WTC11 (cell line): ENCODE measurements around the gene FBXL7. TPM values are rescaled to one million over a fixed set of nuclear protein-coding genes. Genes with fewer than 3 reads are reported as not detected.

Source experiments
- ATAC-seq: fragments of 200-7000 bp; cut with Tn5 transposase; 2 replicates; pipeline ENCODE4 v1.10.0; 2021; ENCODE audit warnings: mild to moderate bottlenecking, moderate library complexity
- CTCF ChIA-PET: fragments of 300-600 bp; sonication (Branson Sonifier 250); formaldehyde crosslinking; loops from one replicate; lab custom pipeline; 2021; ENCODE audit warnings: antibody characterized with exemption; lab: Charles Lee
- POLR2A ChIA-PET: fragments of 350-600 bp; sonication (Branson Sonifier 250); formaldehyde crosslinking; loops from one replicate; lab custom pipeline; 2021; ENCODE audit warnings: antibody characterized with exemption; lab: Charles Lee
- DNase-seq: peaks from one replicate; pipeline ENCODE4 v3.0.0; 2021; ENCODE audit warnings: low spot score
- H3K27ac Mint-ChIP-seq: 2 replicates; pipeline ENCODE4 v1.8.0; 2021; ENCODE audit warnings: mixed read lengths
- H3K27me3 Mint-ChIP-seq: 2 replicates; pipeline ENCODE4 v1.8.0; 2021; ENCODE audit warnings: low read depth, mild to moderate bottlenecking, moderate library complexity, mixed read lengths
- H3K36me3 Mint-ChIP-seq: 2 replicates; pipeline ENCODE4 v1.8.0; 2021; ENCODE audit warnings: mixed read lengths
- H3K4me1 Mint-ChIP-seq: 2 replicates; pipeline ENCODE4 v1.8.0; 2022; ENCODE audit warnings: mixed read lengths
- H3K4me3 Mint-ChIP-seq: 2 replicates; pipeline ENCODE4 v1.8.0; 2021; ENCODE audit warnings: mild to moderate bottlenecking, moderate library complexity, mixed read lengths
- H3K9me3 Mint-ChIP-seq: 2 replicates; pipeline ENCODE4 v1.8.0; 2021; ENCODE audit warnings: mixed read lengths
- AFF4 ChIP-seq: sonication (generic); formaldehyde crosslinking; IDR thresholded peaks from 2 replicates; pipeline ENCODE4 v1.8.1; 2023; ENCODE audit warnings: mild to moderate bottlenecking, missing genetic modification reagents, borderline replicate concordance
- AR ChIP-seq: fragments of 250-450 bp; sonication (Bioruptor Pico); IDR thresholded peaks from 2 replicates; pipeline ENCODE4 v1.9.0; 2021; ENCODE audit warnings: mild to moderate bottlenecking
- CDX4 ChIP-seq: fragments of 250-450 bp; sonication (Bioruptor Pico); IDR thresholded peaks from 2 replicates; pipeline ENCODE4 v1.9.0; 2021; ENCODE audit warnings: moderate library complexity, mild to moderate bottlenecking, inconsistent platforms, borderline replicate concordance
- E2F5 ChIP-seq: sonication (generic); formaldehyde crosslinking; IDR thresholded peaks from 2 replicates; pipeline ENCODE4 v1.8.1; 2022; ENCODE audit warnings: mild to moderate bottlenecking, moderate library complexity, missing genetic modification reagents
- FOXJ3 ChIP-seq: sonication (generic); formaldehyde crosslinking; IDR thresholded peaks from 2 replicates; pipeline ENCODE4 v1.9.0; 2021; ENCODE audit warnings: missing genetic modification reagents, mild to moderate bottlenecking, borderline replicate concordance
- GRHL2 ChIP-seq: fragments of 250-450 bp; sonication (Bioruptor Pico); IDR thresholded peaks from 2 replicates; pipeline ENCODE4 v1.8.0; 2022; ENCODE audit warnings: mild to moderate bottlenecking, moderate library complexity; ENCODE audit not compliant: insufficient replicate concordance, severe bottlenecking
- HMGA2 ChIP-seq: fragments of 250-450 bp; sonication (Bioruptor Pico); IDR thresholded peaks from 2 replicates; pipeline ENCODE4 v1.4.0; 2021; ENCODE audit warnings: mild to moderate bottlenecking, moderate library complexity
- IRF2 ChIP-seq: sonication (generic); formaldehyde crosslinking; IDR thresholded peaks from 2 replicates; pipeline ENCODE4 v1.8.0; 2022; ENCODE audit warnings: low read depth, missing genetic modification reagents, borderline replicate concordance
- PREB ChIP-seq: sonication (generic); formaldehyde crosslinking; IDR thresholded peaks from 2 replicates; pipeline ENCODE4 v1.8.1; 2022; ENCODE audit warnings: mild to moderate bottlenecking, missing genetic modification reagents, moderate library complexity, borderline replicate concordance
- STAT6 ChIP-seq: sonication (generic); formaldehyde crosslinking; conservative IDR thresholded peaks from 2 replicates; pipeline ENCODE4 v1.8.1; 2023; ENCODE audit warnings: mild to moderate bottlenecking, low read depth, missing genetic modification reagents, moderate library complexity
- TEAD1 ChIP-seq: sonication (generic); formaldehyde crosslinking; IDR thresholded peaks from 2 replicates; pipeline ENCODE4 v1.8.0; 2022; ENCODE audit warnings: mild to moderate bottlenecking, missing genetic modification reagents
- USF2 ChIP-seq: sonication (generic); formaldehyde crosslinking; IDR thresholded peaks from 2 replicates; pipeline ENCODE4 v1.8.1; 2023; ENCODE audit warnings: mild to moderate bottlenecking, missing genetic modification reagents, moderate library complexity
- ZNF232 ChIP-seq: sonication (generic); formaldehyde crosslinking; IDR thresholded peaks from 2 replicates; pipeline ENCODE4 v1.8.0; 2022; ENCODE audit warnings: mild to moderate bottlenecking, missing genetic modification reagents
- ZNF281 ChIP-seq: sonication (generic); formaldehyde crosslinking; IDR thresholded peaks from 2 replicates; pipeline ENCODE4 v1.8.0; 2023; ENCODE audit warnings: mild to moderate bottlenecking, missing genetic modification reagents
- ZNF671 ChIP-seq: fragments of 250-450 bp; sonication (Bioruptor Pico); IDR thresholded peaks from 2 replicates; pipeline ENCODE4 v1.8.0; 2021; ENCODE audit warnings: mild to moderate bottlenecking
- total RNA-seq: library from RNA; stranded (reverse); gene quantifications from 3 replicates; pipeline ENCODE4 v1.2.3, GENCODE V29; 2021

FBXL7 gene
- total RNA-seq, 1 experiment from 2014 or later: 13.8 TPM

- no peak overlapping the region for H3K4me3 Mint-ChIP-seq
- ChIA-PET CTCF (no interaction called here), POLR2A (no interaction called here)
- H3K4me1 Mint-ChIP-seq: no peaks in the 10 kb centered on the region
- TF ChIP-seq E2F5 (CRISPR knock-in tag): no peak
- TF ChIP-seq STAT6: no peak
- DNase-seq (no peak), ATAC-seq (no peak)
- no peak overlapping the region for H3K27ac Mint-ChIP-seq
- H3K9me3 Mint-ChIP-seq: 0 out of 2 replicates have a peak, but pooled peaks cover 3% of the 10 kb centered on the region
- H3K36me3 Mint-ChIP-seq: no peaks in the 10 kb centered on the region
- no peaks in the 10 kb centered on the region for H3K27me3 Mint-ChIP-seq
Measured at GRCh38 chr5:15776346-15776745, 276.4 kb downstream of the FBXL7 start.

GRCh38 chr5:15783734-15784133 lies 283.8 kb downstream of the FBXL7 start:
- no peak for ATAC-seq
- ChIA-PET CTCF (no interaction called here), POLR2A (no interaction called here)
- H3K27me3 Mint-ChIP-seq: no peaks in the 10 kb centered on the region
- DNase-seq: no peak
- H3K4me1 Mint-ChIP-seq: no peaks in the 10 kb centered on the region
- no peaks in the 10 kb centered on the region for H3K36me3 Mint-ChIP-seq
- no peak for TF ChIP-seq IRF2 (CRISPR knock-in tag)
- TF ChIP-seq AR (CRISPR knock-in tag): no peak
- no peak for TF ChIP-seq HMGA2 (CRISPR knock-in tag)
- no peak for TF ChIP-seq TEAD1 (CRISPR knock-in tag)
- TF ChIP-seq AFF4 (CRISPR knock-in tag): no peak
- no peak for TF ChIP-seq GRHL2 (CRISPR knock-in tag)
- no peak for TF ChIP-seq FOXJ3
- no peak for TF ChIP-seq USF2 (CRISPR knock-in tag)
- TF ChIP-seq, all 79 proteins: peak for 0
- H3K27ac Mint-ChIP-seq: no peak overlapping the region
- H3K4me3 Mint-ChIP-seq: no peak overlapping the region
- peaks cover 7% of the 10 kb centered on the region; the same call in 1 of the 2 replicates for H3K9me3 Mint-ChIP-seq

- H3K4me1 Mint-ChIP-seq: peaks cover 1% of the 10 kb centered on the region; the same call in 1 of the 2 replicates
- ATAC-seq (no peak), DNase-seq (no peak)
- peaks cover 7% of the 10 kb centered on the region; the same call in 1 of the 2 replicates for H3K9me3 Mint-ChIP-seq
- H3K27ac Mint-ChIP-seq: no peak overlapping the region
- ChIA-PET CTCF (no interaction called here), POLR2A (no interaction called here)
- no peaks in the 10 kb centered on the region for H3K27me3 Mint-ChIP-seq
- no peak overlapping the region for H3K4me3 Mint-ChIP-seq
- H3K36me3 Mint-ChIP-seq: no peaks in the 10 kb centered on the region
- no peak for TF ChIP-seq ZNF232 (CRISPR knock-in tag)
- TF ChIP-seq CDX4 (CRISPR knock-in tag): no peak
- no peak for TF ChIP-seq ZNF671
- TF ChIP-seq PREB (CRISPR knock-in tag): no peak
- no peak for TF ChIP-seq ZNF281
Measured at GRCh38 chr5:15785531-15785981, 285.6 kb downstream of the FBXL7 start.
